ENCODE results near the gene BRIP1. TPM values are rescaled to one million over a fixed set of nuclear protein-coding genes. Genes with fewer than 3 reads are reported as not detected.

The BRIP1 gene
- total and polyA plus RNA-seq, 2 experiments from 2014 or later = 8.0 to 23.1 TPM

DNA sequence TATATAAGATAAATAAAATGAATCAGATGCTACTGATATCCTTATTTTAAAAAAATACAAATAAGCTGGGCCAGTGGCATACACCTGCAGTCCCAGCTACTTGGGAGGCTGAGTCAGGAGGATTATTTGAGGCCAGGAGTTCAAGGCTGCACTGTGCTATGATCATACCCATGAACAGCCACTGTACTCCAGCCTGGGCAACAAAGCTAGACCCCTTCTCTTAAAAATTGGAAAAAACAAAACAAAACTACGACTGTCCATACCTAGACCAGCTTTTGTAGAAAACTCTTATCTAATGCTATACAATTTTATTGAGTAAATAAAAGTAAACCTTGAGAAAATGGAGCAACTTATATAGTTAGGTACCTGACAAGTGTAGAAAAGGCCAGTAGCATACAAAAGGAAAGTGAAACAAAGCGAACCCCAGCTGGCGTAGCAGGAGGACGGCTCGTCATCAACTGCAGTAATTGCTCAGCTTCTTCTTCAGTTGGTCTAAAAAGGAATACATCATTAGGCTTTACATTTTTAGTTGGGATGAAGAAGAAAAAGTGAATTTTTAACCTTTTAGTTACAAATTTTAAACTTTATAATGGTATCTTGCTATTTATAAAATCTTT, 40.9 kb upstream of the BRIP1 start (continued):
- TF ChIP-seq, protein P1, sequence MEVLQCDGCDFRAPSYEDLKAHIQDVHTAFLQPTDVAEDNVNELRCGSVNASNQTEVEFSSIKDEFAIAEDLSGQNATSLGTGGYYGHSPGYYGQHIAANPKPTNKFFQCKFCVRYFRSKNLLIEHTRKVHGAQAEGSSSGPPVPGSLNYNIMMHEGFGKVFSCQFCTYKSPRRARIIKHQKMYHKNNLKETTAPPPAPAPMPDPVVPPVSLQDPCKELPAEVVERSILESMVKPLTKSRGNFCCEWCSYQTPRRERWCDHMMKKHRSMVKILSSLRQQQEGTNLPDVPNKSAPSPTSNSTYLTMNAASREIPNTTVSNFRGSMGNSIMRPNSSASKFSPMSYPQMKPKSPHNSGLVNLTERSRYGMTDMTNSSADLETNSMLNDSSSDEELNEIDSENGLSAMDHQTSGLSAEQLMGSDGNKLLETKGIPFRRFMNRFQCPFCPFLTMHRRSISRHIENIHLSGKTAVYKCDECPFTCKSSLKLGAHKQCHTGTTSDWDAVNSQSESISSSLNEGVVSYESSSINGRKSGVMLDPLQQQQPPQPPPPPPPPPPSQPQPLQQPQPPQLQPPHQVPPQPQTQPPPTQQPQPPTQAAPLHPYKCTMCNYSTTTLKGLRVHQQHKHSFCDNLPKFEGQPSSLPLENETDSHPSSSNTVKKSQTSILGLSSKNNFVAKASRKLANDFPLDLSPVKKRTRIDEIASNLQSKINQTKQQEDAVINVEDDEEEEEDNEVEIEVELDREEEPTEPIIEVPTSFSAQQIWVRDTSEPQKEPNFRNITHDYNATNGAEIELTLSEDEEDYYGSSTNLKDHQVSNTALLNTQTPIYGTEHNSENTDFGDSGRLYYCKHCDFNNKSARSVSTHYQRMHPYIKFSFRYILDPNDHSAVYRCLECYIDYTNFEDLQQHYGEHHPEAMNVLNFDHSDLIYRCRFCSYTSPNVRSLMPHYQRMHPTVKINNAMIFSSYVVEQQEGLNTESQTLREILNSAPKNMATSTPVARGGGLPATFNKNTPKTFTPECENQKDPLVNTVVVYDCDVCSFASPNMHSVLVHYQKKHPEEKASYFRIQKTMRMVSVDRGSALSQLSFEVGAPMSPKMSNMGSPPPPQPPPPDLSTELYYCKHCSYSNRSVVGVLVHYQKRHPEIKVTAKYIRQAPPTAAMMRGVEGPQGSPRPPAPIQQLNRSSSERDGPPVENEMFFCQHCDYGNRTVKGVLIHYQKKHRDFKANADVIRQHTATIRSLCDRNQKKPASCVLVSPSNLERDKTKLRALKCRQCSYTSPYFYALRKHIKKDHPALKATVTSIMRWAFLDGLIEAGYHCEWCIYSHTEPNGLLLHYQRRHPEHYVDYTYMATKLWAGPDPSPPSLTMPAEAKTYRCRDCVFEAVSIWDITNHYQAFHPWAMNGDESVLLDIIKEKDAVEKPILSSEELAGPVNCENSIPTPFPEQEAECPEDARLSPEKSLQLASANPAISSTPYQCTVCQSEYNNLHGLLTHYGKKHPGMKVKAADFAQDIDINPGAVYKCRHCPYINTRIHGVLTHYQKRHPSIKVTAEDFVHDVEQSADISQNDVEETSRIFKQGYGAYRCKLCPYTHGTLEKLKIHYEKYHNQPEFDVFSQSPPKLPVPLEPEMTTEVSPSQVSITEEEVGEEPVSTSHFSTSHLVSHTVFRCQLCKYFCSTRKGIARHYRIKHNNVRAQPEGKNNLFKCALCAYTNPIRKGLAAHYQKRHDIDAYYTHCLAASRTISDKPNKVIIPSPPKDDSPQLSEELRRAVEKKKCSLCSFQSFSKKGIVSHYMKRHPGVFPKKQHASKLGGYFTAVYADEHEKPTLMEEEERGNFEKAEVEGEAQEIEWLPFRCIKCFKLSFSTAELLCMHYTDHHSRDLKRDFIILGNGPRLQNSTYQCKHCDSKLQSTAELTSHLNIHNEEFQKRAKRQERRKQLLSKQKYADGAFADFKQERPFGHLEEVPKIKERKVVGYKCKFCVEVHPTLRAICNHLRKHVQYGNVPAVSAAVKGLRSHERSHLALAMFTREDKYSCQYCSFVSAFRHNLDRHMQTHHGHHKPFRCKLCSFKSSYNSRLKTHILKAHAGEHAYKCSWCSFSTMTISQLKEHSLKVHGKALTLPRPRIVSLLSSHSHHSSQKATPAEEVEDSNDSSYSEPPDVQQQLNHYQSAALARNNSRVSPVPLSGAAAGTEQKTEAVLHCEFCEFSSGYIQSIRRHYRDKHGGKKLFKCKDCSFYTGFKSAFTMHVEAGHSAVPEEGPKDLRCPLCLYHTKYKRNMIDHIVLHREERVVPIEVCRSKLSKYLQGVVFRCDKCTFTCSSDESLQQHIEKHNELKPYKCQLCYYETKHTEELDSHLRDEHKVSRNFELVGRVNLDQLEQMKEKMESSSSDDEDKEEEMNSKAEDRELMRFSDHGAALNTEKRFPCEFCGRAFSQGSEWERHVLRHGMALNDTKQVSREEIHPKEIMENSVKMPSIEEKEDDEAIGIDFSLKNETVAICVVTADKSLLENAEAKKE (CRISPR knock-in tag; IDR thresholded peaks at IDR 0.05) = no peak
- TF ChIP-seq NANOG (IDR thresholded peaks at IDR 0.05; ENCODE audit: borderline replicate concordance) = no peak
- no peak for TF ChIP-seq ZNF331 (CRISPR knock-in tag; IDR thresholded peaks at IDR 0.05; ENCODE audit: low read depth)
- no peak for TF ChIP-seq CREB1 (CRISPR knock-in tag; IDR thresholded peaks at IDR 0.05; ENCODE audit: low read depth)

DNA sequence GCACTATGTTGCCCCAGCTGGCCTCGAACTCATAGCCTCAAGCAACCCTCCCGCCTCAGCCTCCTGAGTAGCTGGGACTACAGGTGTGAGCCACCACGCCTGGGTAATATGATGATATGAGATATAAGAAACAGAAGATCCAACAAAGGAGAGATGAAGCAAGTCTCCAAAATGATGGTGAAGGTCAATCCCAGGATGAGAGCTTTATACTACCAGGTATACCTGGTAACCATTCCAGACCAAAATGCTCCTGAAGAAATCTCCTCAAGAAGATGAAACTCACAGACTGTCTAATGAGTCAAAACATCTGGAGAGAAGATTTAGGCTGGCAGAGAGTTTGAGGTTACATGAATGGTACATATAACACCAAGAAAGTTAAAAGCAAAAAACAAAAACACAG, 39.9 kb upstream of the BRIP1 start:
- no peak overlapping the region for H3K4me2 ChIP-seq
- no peak overlapping the region for H3K27ac ChIP-seq (ENCODE audit: low read depth)
- H4K20me1 ChIP-seq (replicated peaks; ENCODE audit: insufficient read depth) = no peaks in the 10 kb centered on the region
- H3K4me1 ChIP-seq (ENCODE audit: insufficient read depth) = no peaks in the 10 kb centered on the region
- no peaks in the 10 kb centered on the region for H3K27me3 ChIP-seq (ENCODE audit: insufficient read depth)
- H3K9me2 ChIP-seq (ENCODE audit: insufficient read depth) = no peaks in the 10 kb centered on the region
- ATAC-seq (no peak), DNase-seq (ENCODE audit: low spot score) (no peak)
- H3K27me3 Mint-ChIP-seq (ENCODE audit: insufficient read depth, low read depth, poor library complexity) = no peaks in the 10 kb centered on the region
- no peak overlapping the region for H3K27ac Mint-ChIP-seq
- peaks cover 42% of the 10 kb centered on the region for H3K36me3 Mint-ChIP-seq (ENCODE audit: low read depth)
- H3K4me1 Mint-ChIP-seq = no peaks in the 10 kb centered on the region
- H3K4me3 Mint-ChIP-seq = no peak overlapping the region
- no peaks in the 10 kb centered on the region for H3F3A ChIP-seq (replicated peaks; ENCODE audit: low read depth)
- no peak overlapping the region for H3K4me3 ChIP-seq
- no peaks in the 10 kb centered on the region for H3K79me2 ChIP-seq (replicated peaks; ENCODE audit: insufficient read depth)
- H3K36me3 ChIP-seq (ENCODE audit: insufficient read depth) = peaks cover 15% of the 10 kb centered on the region; the same call in 1 of the 2 replicates
- H3K9me3 Mint-ChIP-seq = no peaks in the 10 kb centered on the region
- no peak overlapping the region for H2AFZ ChIP-seq
- TF ChIP-seq JUNB (IDR thresholded peaks at IDR 0.05; ENCODE audit: unreplicated experiment) (no peak), EZH2phosphoT487 (IDR thresholded peaks at IDR 0.05; ENCODE audit: unreplicated experiment) (no peak), POLR2AphosphoS5 (IDR thresholded peaks at IDR 0.05; ENCODE audit: low read depth) (no peak), STAT1 (IDR thresholded peaks at IDR 0.05; ENCODE audit: unreplicated experiment) (no peak), CREB1 (CRISPR knock-in tag; IDR thresholded peaks at IDR 0.05; ENCODE audit: low read depth) (no peak), ZNF114 (CRISPR knock-in tag; IDR thresholded peaks at IDR 0.05) (no peak), NANOG (IDR thresholded peaks at IDR 0.05; ENCODE audit: borderline replicate concordance) (no peak), ZNF331 (CRISPR knock-in tag; IDR thresholded peaks at IDR 0.05; ENCODE audit: low read depth) (no peak)
- TF ChIP-seq, protein P2, sequence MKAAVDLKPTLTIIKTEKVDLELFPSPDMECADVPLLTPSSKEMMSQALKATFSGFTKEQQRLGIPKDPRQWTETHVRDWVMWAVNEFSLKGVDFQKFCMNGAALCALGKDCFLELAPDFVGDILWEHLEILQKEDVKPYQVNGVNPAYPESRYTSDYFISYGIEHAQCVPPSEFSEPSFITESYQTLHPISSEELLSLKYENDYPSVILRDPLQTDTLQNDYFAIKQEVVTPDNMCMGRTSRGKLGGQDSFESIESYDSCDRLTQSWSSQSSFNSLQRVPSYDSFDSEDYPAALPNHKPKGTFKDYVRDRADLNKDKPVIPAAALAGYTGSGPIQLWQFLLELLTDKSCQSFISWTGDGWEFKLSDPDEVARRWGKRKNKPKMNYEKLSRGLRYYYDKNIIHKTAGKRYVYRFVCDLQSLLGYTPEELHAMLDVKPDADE (IDR thresholded peaks at IDR 0.05) = no peak

Data from GM23338 (cell line).